ENCODE measurements around the gene APC2.

APC2 gene

DNA sequence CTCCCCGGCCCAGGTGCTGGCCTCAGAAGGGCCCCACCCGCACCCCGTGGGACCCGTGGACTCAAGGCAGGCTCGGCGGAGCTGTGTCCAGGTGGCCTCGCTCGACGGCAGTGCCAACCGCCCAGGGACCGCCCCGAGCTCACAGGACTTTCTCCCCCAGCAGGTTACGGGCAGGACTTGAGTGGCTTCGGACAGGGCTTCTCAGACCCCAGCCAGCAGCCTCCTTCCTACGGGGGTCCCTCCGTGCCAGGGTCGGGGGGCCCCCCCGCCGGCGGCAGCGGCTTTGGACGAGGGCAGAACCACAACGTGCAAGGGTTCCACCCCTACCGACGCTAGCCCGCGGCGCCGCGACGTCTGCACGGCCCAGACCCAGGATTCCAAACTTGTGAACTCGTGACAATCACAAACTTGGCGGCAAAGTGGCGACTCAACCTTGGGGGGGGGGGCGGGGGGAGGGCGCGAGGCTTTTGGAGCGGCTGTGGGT is 15.3 kb upstream of the APC2 start:
- H3K27me3 ChIP-seq (ENCODE audit: insufficient read depth, low read length), result no peaks in the 10 kb centered on the region
- no peak overlapping the region for H3K23ac ChIP-seq (ENCODE audit: low read length)
- H3K4ac ChIP-seq (ENCODE audit: low read depth, low read length), result no peak overlapping the region
- H3K79me1 ChIP-seq (ENCODE audit: low read length), result peaks cover 6% of the 10 kb centered on the region
- H2AFZ ChIP-seq (ENCODE audit: insufficient read depth, low read length, poor library complexity), result no peak overlapping the region
- H3K18ac ChIP-seq (ENCODE audit: low read length), result no peak overlapping the region
- no peak overlapping the region for H2BK12ac ChIP-seq (ENCODE audit: low read length)
- no peak overlapping the region for H2AK5ac ChIP-seq (ENCODE audit: low read length)
- H3K14ac ChIP-seq (ENCODE audit: low read length), result no peak overlapping the region
- no peak overlapping the region for H2BK120ac ChIP-seq (ENCODE audit: insufficient read depth, low read length, poor library complexity)
- H4K12ac ChIP-seq (ENCODE audit: low read depth, low read length), result no peak overlapping the region
- DNase-seq, result no peak
- H3K9ac ChIP-seq (ENCODE audit: low read length), result no peak overlapping the region
- no peak overlapping the region for H3K27ac ChIP-seq (ENCODE audit: low read depth, low read length)
- H3K79me2 ChIP-seq (ENCODE audit: control insufficient read depth, insufficient read depth, low read length, poor library complexity), result peaks cover 14% of the 10 kb centered on the region
- no peak overlapping the region for H4K91ac ChIP-seq (ENCODE audit: low read depth, low read length)
- H3K9me3 ChIP-seq (ENCODE audit: insufficient read depth, low read depth, low read length), result no peaks in the 10 kb centered on the region
- H3K4me1 ChIP-seq (ENCODE audit: control insufficient read depth in 1 of 2, insufficient read depth in 2 of 2, low read length in 2 of 2), result peaks cover 3 to 4% of the 10 kb centered on the region in 2 experiments
- H3K4me2 ChIP-seq (ENCODE audit: low read length), result no peak overlapping the region
- H3K36me3 ChIP-seq (ENCODE audit: control insufficient read depth in 1 of 2, insufficient read depth in 2 of 2, low read length in 2 of 2), result peaks cover 52 to 57% of the 10 kb centered on the region in 2 experiments
- H4K8ac ChIP-seq (ENCODE audit: low read depth, low read length), result no peak overlapping the region
- WGBS (ENCODE audit: extremely low coverage, insufficient coverage, insufficient read length), result no CpG with 5 or more reads among the region's 39 CpGs
- no peak overlapping the region for H3K4me3 ChIP-seq (ENCODE audit: low read depth, low read length)
- H2BK5ac ChIP-seq (ENCODE audit: low read depth, low read length, poor library complexity), result no peak overlapping the region

DNA sequence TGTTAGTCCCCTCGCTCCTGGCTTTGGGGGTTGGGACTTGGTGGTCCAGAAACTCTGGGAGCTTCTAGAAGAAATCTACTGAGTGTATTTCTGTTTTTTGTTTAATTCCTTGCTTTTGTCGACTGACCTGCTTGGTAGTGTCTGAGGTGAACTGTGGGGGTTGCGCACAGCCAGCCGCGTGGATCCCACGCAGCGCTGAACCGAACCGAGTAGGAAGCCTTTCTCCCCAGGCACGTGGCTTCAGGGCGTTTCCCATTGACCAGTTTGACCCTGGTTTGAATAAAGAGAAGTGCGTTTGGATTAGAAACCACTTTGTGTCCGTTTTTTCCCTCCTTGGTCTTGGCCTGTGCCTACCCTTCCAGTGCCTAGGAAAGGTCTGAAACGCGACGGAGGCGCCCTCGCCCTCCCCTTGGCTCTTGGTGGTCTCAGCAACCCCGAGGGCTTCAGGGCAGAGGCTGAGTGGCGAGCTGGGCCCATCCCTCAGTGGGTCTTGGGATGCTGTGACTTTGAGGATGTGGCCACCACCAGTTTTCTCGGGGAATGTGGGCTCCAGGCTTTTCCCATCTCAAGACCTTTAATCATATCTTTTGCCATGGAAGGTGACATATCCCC is 14.4 kb upstream of the APC2 start:
- H2AFZ ChIP-seq (ENCODE audit: insufficient read depth, low read length, poor library complexity), result no peak overlapping the region
- no peak overlapping the region for H3K23ac ChIP-seq (ENCODE audit: low read length)
- peaks cover 14% of the 10 kb centered on the region for H3K79me2 ChIP-seq (ENCODE audit: control insufficient read depth, insufficient read depth, low read length, poor library complexity)
- no peak for DNase-seq
- H3K79me1 ChIP-seq (ENCODE audit: low read length), result peaks cover 6% of the 10 kb centered on the region
- peaks cover 6 to 8% of the 10 kb centered on the region in 2 experiments for H3K4me1 ChIP-seq (ENCODE audit: control insufficient read depth in 1 of 2, insufficient read depth in 2 of 2, low read length in 2 of 2)
- H3K9ac ChIP-seq (ENCODE audit: low read length), result no peak overlapping the region
- H2BK120ac ChIP-seq (ENCODE audit: insufficient read depth, low read length, poor library complexity), result no peak overlapping the region
- no CpG with 5 or more reads among the region's 21 CpGs for WGBS (ENCODE audit: extremely low coverage, insufficient coverage, insufficient read length)
- no peak overlapping the region for H4K8ac ChIP-seq (ENCODE audit: low read depth, low read length)
- no peak overlapping the region for H2AK5ac ChIP-seq (ENCODE audit: low read length)
- H3K4me2 ChIP-seq (ENCODE audit: low read length), result no peak overlapping the region
- no peaks in the 10 kb centered on the region for H3K9me3 ChIP-seq (ENCODE audit: insufficient read depth, low read depth, low read length)
- H3K4ac ChIP-seq (ENCODE audit: low read depth, low read length), result no peak overlapping the region
- H3K27me3 ChIP-seq (ENCODE audit: insufficient read depth, low read length), result no peaks in the 10 kb centered on the region
- no peak overlapping the region for H4K12ac ChIP-seq (ENCODE audit: low read depth, low read length)
- no peak overlapping the region for H3K27ac ChIP-seq (ENCODE audit: low read depth, low read length)
- H2BK5ac ChIP-seq (ENCODE audit: low read depth, low read length, poor library complexity), result no peak overlapping the region
- H3K14ac ChIP-seq (ENCODE audit: low read length), result no peak overlapping the region
- no peak overlapping the region for H4K91ac ChIP-seq (ENCODE audit: low read depth, low read length)
- no peak overlapping the region for H3K18ac ChIP-seq (ENCODE audit: low read length)
- no peak overlapping the region for H2BK12ac ChIP-seq (ENCODE audit: low read length)
- H3K36me3 ChIP-seq (ENCODE audit: control insufficient read depth in 1 of 2, insufficient read depth in 2 of 2, low read length in 2 of 2), result peaks cover 52 to 57% of the 10 kb centered on the region in 2 experiments
- H3K4me3 ChIP-seq (ENCODE audit: low read depth, low read length), result no peak overlapping the region

DNA sequence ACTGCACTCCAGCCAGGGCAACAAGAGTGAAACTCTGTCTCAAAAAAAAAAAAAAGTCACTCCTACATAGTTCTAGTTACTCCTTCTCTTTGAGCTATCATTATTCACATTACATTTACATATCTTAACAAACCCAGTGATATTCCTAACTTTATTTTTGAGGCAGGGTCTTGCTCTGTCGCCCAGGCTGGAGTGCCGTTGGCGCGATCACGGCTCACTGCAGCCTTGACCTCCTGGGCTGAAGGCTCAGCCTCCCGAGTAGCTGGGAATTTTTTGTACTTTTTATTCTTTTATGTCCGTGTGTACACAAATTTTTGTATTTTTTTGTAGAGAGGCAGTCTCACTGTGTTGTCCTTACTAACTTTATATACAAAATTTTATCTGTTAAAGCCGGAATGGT is 12.3 kb upstream of the APC2 start:
- Histone ChIP-seq H2BK5ac (ENCODE audit: low read depth, low read length, poor library complexity) (no peak overlapping the region), H3K4ac (ENCODE audit: low read depth, low read length) (no peak overlapping the region), H2BK12ac (ENCODE audit: low read length) (no peak overlapping the region), H3K18ac (ENCODE audit: low read length) (no peak overlapping the region), H3K23ac (ENCODE audit: low read length) (no peak overlapping the region), H3K27ac (ENCODE audit: low read depth, low read length) (no peak overlapping the region), H3K14ac (ENCODE audit: low read length) (no peak overlapping the region), H3K36me3 (ENCODE audit: control insufficient read depth in 1 of 2, insufficient read depth in 2 of 2, low read length in 2 of 2) (peaks cover 58 to 60% of the 10 kb centered on the region in 2 experiments), H3K4me2 (ENCODE audit: low read length) (no peak overlapping the region), H3K79me2 (ENCODE audit: control insufficient read depth, insufficient read depth, low read length, poor library complexity) (peaks cover 14% of the 10 kb centered on the region), H3K79me1 (ENCODE audit: low read length) (peaks cover 6% of the 10 kb centered on the region), H2BK120ac (ENCODE audit: insufficient read depth, low read length, poor library complexity) (no peak overlapping the region), H4K12ac (ENCODE audit: low read depth, low read length) (no peak overlapping the region), H4K8ac (ENCODE audit: low read depth, low read length) (no peak overlapping the region), H3K9me3 (ENCODE audit: insufficient read depth, low read depth, low read length) (no peaks in the 10 kb centered on the region), H2AFZ (ENCODE audit: insufficient read depth, low read length, poor library complexity) (no peak overlapping the region), H4K91ac (ENCODE audit: low read depth, low read length) (no peak overlapping the region), H3K27me3 (ENCODE audit: insufficient read depth, low read length) (no peaks in the 10 kb centered on the region), H3K9ac (ENCODE audit: low read length) (no peak overlapping the region), H3K4me1 (ENCODE audit: control insufficient read depth in 1 of 2, insufficient read depth in 2 of 2, low read length in 2 of 2) (peaks cover 6 to 9% of the 10 kb centered on the region in 2 experiments), H3K4me3 (ENCODE audit: low read depth, low read length) (no peak overlapping the region), H2AK5ac (ENCODE audit: low read length) (no peak overlapping the region)
- no peak for DNase-seq
- WGBS (ENCODE audit: extremely low coverage, insufficient coverage, insufficient read length), result no CpG with 5 or more reads among the region's 8 CpGs

DNA sequence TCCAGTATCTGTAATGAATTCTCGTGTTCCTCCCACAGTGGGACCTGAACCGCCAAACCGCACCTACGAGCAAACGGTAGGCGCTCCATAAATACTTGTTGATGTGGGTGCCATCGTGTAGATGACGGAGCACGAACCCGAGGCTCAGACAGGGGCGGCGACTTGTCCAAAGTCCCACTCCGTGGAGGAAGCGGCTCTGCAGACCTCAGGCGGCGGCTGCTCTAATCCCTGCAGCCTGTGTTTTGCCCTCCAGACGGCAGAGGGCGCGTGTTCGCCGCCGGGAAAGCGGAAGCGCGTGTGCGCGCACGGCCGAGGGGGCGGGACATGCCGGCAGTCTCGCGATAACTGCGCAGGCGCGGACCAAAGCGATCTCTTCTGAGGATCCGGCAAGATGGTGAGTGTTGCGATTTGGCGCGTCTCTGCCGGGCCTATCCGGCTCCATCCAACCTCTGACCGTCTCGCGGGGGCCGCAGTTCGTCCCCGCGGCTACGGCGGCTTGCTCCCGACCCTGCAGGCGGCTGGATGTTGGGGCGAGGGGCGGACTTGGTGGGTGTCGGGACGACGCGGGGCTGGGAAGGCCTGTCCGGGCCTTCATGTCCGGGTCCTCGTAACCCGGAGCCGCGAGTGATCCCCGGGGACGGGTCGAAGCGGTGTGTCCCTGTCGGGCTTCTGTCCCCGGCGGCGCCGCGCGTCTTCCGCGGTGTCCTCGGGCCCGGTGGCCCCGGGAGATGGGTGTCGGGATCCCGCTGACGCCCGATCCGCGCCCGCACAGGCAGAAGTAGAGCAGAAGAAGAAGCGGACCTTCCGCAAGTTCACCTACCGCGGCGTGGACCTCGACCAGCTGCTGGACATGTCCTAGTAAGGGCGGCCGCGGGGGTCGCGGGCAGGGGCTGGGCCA is 11.6 kb upstream of the APC2 start, which contains the start of gene RPS15:
RPS15 (plus strand) TSS at position 362 of the 898 bp plus-strand sequence; CDS start at position 392, 30 bp downstream.
- Histone ChIP-seq H3K23ac (ENCODE audit: low read length) (no peak within 1 kb of the TSS), H2BK12ac (ENCODE audit: low read length) (peak within 1 kb of the TSS; percentile 20), H3K79me2 (ENCODE audit: control insufficient read depth, insufficient read depth, low read length, poor library complexity) (peaks cover 14% of the 10 kb centered on the region), H3K4ac (ENCODE audit: low read depth, low read length) (peak within 1 kb of the TSS; percentile 99), H3K36me3 (ENCODE audit: control insufficient read depth in 1 of 2, insufficient read depth in 2 of 2, low read length in 2 of 2) (peaks cover 54 to 57% of the 10 kb centered on the region in 2 experiments), H3K4me1 (ENCODE audit: control insufficient read depth in 1 of 2, insufficient read depth in 2 of 2, low read length in 2 of 2) (peaks cover 6 to 9% of the 10 kb centered on the region in 2 experiments), H3K4me2 (ENCODE audit: low read length) (peak within 1 kb of the TSS; percentile 59), H2AFZ (ENCODE audit: insufficient read depth, low read length, poor library complexity) (peak within 1 kb of the TSS; percentile 85), H2BK120ac (ENCODE audit: insufficient read depth, low read length, poor library complexity) (peak within 1 kb of the TSS; percentile 48), H3K9ac (ENCODE audit: low read length) (peak within 1 kb of the TSS; percentile 99), H2BK5ac (ENCODE audit: low read depth, low read length, poor library complexity) (peak within 1 kb of the TSS; percentile 96), H4K12ac (ENCODE audit: low read depth, low read length) (peak within 1 kb of the TSS; percentile 94), H3K18ac (ENCODE audit: low read length) (peak within 1 kb of the TSS; percentile 100), H3K4me3 (ENCODE audit: low read depth, low read length) (peak within 1 kb of the TSS; percentile 97), H4K8ac (ENCODE audit: low read depth, low read length) (peak within 1 kb of the TSS; percentile 97), H4K91ac (ENCODE audit: low read depth, low read length) (peak within 1 kb of the TSS; percentile 94), H2AK5ac (ENCODE audit: low read length) (peak within 1 kb of the TSS; percentile 65), H3K14ac (ENCODE audit: low read length) (peak within 1 kb of the TSS; percentile 93), H3K9me3 (ENCODE audit: insufficient read depth, low read depth, low read length) (no peaks in the 10 kb centered on the region), H3K79me1 (ENCODE audit: low read length) (peaks cover 6% of the 10 kb centered on the region), H3K27ac (ENCODE audit: low read depth, low read length) (peak within 1 kb of the TSS; percentile 65), H3K27me3 (ENCODE audit: insufficient read depth, low read length) (no peaks in the 10 kb centered on the region)
- peak; percentile 94 to 99 for DNase-seq
- WGBS (ENCODE audit: extremely low coverage, insufficient coverage, insufficient read length), result no CpG with 5 or more reads among the region's 100 CpGs

Data from trophoblast cell (in vitro differentiated cells and primary cell).